GM23248 (cell line): ENCODE data around the gene COG5. TPM values are rescaled to one million over a fixed set of nuclear protein-coding genes. Genes with fewer than 3 reads are reported as not detected.
A peak's percentile ranks its signal among the peaks of the same experiment; 100 is the strongest.

Experiments used
- DNase-seq: peaks from one replicate; pipeline ENCODE4 v3.0.0-alpha.2; 2015
- H2AFZ ChIP-seq: fragments of 200-600 bp; sonication (generic); 2 replicates; pipeline ENCODE4 v1.6.1; 2016; ENCODE audit warnings: antibody characterized with exemption
- H3F3A ChIP-seq: fragments of 200-600 bp; sonication (generic); 2 replicates; pipeline ENCODE4 v1.6.1; 2016; ENCODE audit warnings: mild to moderate bottlenecking, antibody characterized with exemption, mixed run types; ENCODE audit not compliant: insufficient read depth
- H3K27ac ChIP-seq: fragments of 200-600 bp; sonication (generic); 2 replicates; pipeline ENCODE4 v1.5.1; 2016; ENCODE audit warnings: mild to moderate bottlenecking
- H3K27me3 ChIP-seq: fragments of 200-600 bp; sonication (generic); replicated peaks from 2 replicates; pipeline ENCODE4 v1.6.1; 2016; ENCODE audit warnings: mild to moderate bottlenecking; ENCODE audit not compliant: insufficient read depth
- H3K36me3 ChIP-seq: fragments of 200-600 bp; sonication (generic); 2 replicates; pipeline ENCODE4 v1.6.1; 2016; ENCODE audit warnings: low read depth, mild to moderate bottlenecking
- H3K4me1 ChIP-seq: fragments of 200-600 bp; sonication (generic); 2 replicates; pipeline ENCODE4 v1.6.1; 2016; ENCODE audit warnings: mild to moderate bottlenecking; ENCODE audit not compliant: insufficient read depth
- H3K4me2 ChIP-seq: fragments of 200-600 bp; sonication (generic); one replicate; pipeline ENCODE4 v1.6.1; 2016; ENCODE audit warnings: mild to moderate bottlenecking; ENCODE audit not compliant: unreplicated experiment
- H3K4me3 ChIP-seq: fragments of 200-600 bp; sonication (generic); 2 replicates; pipeline ENCODE4 v1.5.1; 2016; ENCODE audit warnings: mild to moderate bottlenecking
- H3K79me2 ChIP-seq: fragments of 200-600 bp; sonication (generic); 2 replicates; pipeline ENCODE4 v1.6.1; 2016; ENCODE audit warnings: mild to moderate bottlenecking; ENCODE audit not compliant: insufficient read depth
- H3K9ac ChIP-seq: fragments of 200-600 bp; sonication (generic); 2 replicates; pipeline ENCODE4 v1.6.1; 2016; ENCODE audit warnings: mild to moderate bottlenecking
- H3K9me2 ChIP-seq: fragments of 200-600 bp; sonication (generic); 2 replicates; pipeline ENCODE4 v1.6.1; 2016; ENCODE audit warnings: mixed run types, mild to moderate bottlenecking, moderate library complexity; ENCODE audit not compliant: insufficient read depth
- H3K9me3 ChIP-seq: fragments of 200-600 bp; sonication (generic); one replicate; pipeline ENCODE4 v1.6.1; 2017; ENCODE audit warnings: low read depth
- H4K20me1 ChIP-seq: fragments of 200-600 bp; sonication (generic); 2 replicates; pipeline ENCODE4 v1.6.0; 2016; ENCODE audit not compliant: insufficient read depth
- EZH2 ChIP-seq: fragments of 200-600 bp; sonication (generic); IDR thresholded peaks from 2 replicates; pipeline ENCODE4 v1.6.1; 2018; ENCODE audit warnings: antibody characterized with exemption, mild to moderate bottlenecking; ENCODE audit not compliant: insufficient read depth, poor library complexity, severe bottlenecking
- EZH2phosphoT487 ChIP-seq: fragments of 200-600 bp; sonication (generic); IDR thresholded peaks from 2 replicates; pipeline ENCODE4 v1.6.1; 2018; ENCODE audit warnings: antibody characterized with exemption, moderate library complexity, mild to moderate bottlenecking, low read depth; ENCODE audit not compliant: insufficient read depth
- WGBS, 2 experiments: methylation state at CpG; one replicate each; pipeline ENCODE4 v1.1.6; 2015 to 2017; ENCODE audit warnings: low lambda C conversion rate in 2 of 2, low coverage in 1 of 2; ENCODE audit errors: missing lambda C conversion rate in 2 of 2; 5-methylcytosine and 5-hydroxymethylcytosine counted together
- in situ Hi-C: fragments of 300-500 bp; cut with MboI; formaldehyde crosslinking; loops from 2 replicates; pipeline ENCODE4 v1.15.0; 2020
- polyA plus RNA-seq: library from polyadenylated mRNA; unstranded; fragments of >200 nt; fragmentation: Nextera tagmentation; extraction: Ambion mirVana; gene quantifications from 2 replicates; pipeline ENCODE4 v1.2.1, GENCODE V29; 2016
- total RNA-seq: library from RNA; depleted of rRNA; stranded (reverse); fragments of >200 nt; shearing (Covaris generic); gene quantifications from 2 replicates; pipeline ENCODE4 v1.2.3, GENCODE V29; 2014

Gene COG5
- total and polyA plus RNA-seq, 2 experiments from 2014 or later, result 20.7 to 26.0 TPM

- H3F3A ChIP-seq, result no peaks in the 10 kb centered on the region
- H3K9me3 ChIP-seq, result no peaks in the 10 kb centered on the region
- 0% methylated on average over 40 to 77 of the region's 89 CpGs for WGBS, 2 experiments
- DNase-seq, result peak; percentile 87
- H3K4me2 ChIP-seq, result peak within 1 kb of the TSS; percentile 96
- in situ Hi-C loops, result no loop called here
- peak within 1 kb of the TSS; percentile 94 for H3K9ac ChIP-seq
- peak within 1 kb of the TSS; percentile 98 for H3K4me3 ChIP-seq
- peak within 1 kb of the TSS; percentile 75 for H3K27ac ChIP-seq
- H3K36me3 ChIP-seq, result peaks cover 14% of the 10 kb centered on the region
- peaks cover 18% of the 10 kb centered on the region for H3K4me1 ChIP-seq
- TF ChIP-seq EZH2phosphoT487 (no peak), EZH2 (no peak)
- no peaks in the 10 kb centered on the region for H4K20me1 ChIP-seq
- H2AFZ ChIP-seq, result peak within 1 kb of the TSS; percentile 99
- H3K79me2 ChIP-seq, result peaks cover 67% of the 10 kb centered on the region
- no peaks in the 10 kb centered on the region for H3K27me3 ChIP-seq
- H3K9me2 ChIP-seq, result no peaks in the 10 kb centered on the region
These were observed 16.4 kb upstream of the COG5 start, which contains the start of gene BCAP29 for GRCh38 chr7:107579885-107580715. BCAP29 (plus strand) TSS chr7:107580246; CDS start chr7:107580773, 527 bp downstream.

- H2AFZ ChIP-seq, result peak overlapping the region; percentile 99
- H3K4me1 ChIP-seq, result peaks cover 18% of the 10 kb centered on the region
- no peaks in the 10 kb centered on the region for H3K9me2 ChIP-seq
- no peaks in the 10 kb centered on the region for H3K27me3 ChIP-seq
- H3K36me3 ChIP-seq, result peaks cover 15% of the 10 kb centered on the region
- H3K27ac ChIP-seq, result peak overlapping the region; percentile 75
- peak overlapping the region; percentile 98 for H3K4me3 ChIP-seq
- in situ Hi-C loops, result no loop called here
- H3K9me3 ChIP-seq, result no peaks in the 10 kb centered on the region
- peak overlapping the region; percentile 96 for H3K4me2 ChIP-seq
- WGBS, 2 experiments, result 1 to 2% methylated on average over 9 of the region's 9 CpGs
- no peak for TF ChIP-seq EZH2
- TF ChIP-seq EZH2phosphoT487, result no peak
- peak overlapping the region; percentile 94 for H3K9ac ChIP-seq
- H3K79me2 ChIP-seq, result peaks cover 61% of the 10 kb centered on the region
- H3F3A ChIP-seq, result no peaks in the 10 kb centered on the region
- H4K20me1 ChIP-seq, result no peaks in the 10 kb centered on the region
- DNase-seq, result no peak
These were observed 15.8 kb upstream of the COG5 start for GRCh38 chr7:107579554-107579884.

- Histone ChIP-seq H3K9me3 (no peaks in the 10 kb centered on the region), H3K27ac (no peak overlapping the region), H3K9ac (no peak overlapping the region), H3K4me3 (no peak overlapping the region), H3K27me3 (no peaks in the 10 kb centered on the region), H3K4me1 (no peaks in the 10 kb centered on the region), H3F3A (no peaks in the 10 kb centered on the region), H4K20me1 (no peaks in the 10 kb centered on the region), H3K4me2 (no peak overlapping the region), H3K79me2 (peaks cover 4% of the 10 kb centered on the region; the same call in 1 of the 2 replicates), H2AFZ (no peak overlapping the region), H3K9me2 (no peaks in the 10 kb centered on the region), H3K36me3 (0 out of 2 replicates have a peak, but pooled peaks cover 4% of the 10 kb centered on the region)
- in situ Hi-C loops, result no loop called here
- 96 to 97% methylated on average over 4 of the region's 4 CpGs for WGBS, 2 experiments
- DNase-seq, result no peak
- TF ChIP-seq EZH2phosphoT487 (no peak), EZH2 (no peak)
These were observed 9.8 kb upstream of the COG5 start for GRCh38 chr7:107573537-107573936.

- H3K4me1 ChIP-seq, result peaks cover 5% of the 10 kb centered on the region
- 0 out of 2 replicates have a peak, but pooled peaks cover 4% of the 10 kb centered on the region for H3K36me3 ChIP-seq
- no peak overlapping the region for H3K9ac ChIP-seq
- H3K9me2 ChIP-seq, result no peaks in the 10 kb centered on the region
- 100% methylated on average over 2 of the region's 2 CpGs for WGBS, 2 experiments
- TF ChIP-seq EZH2phosphoT487 (no peak), EZH2 (no peak)
- no peaks in the 10 kb centered on the region for H4K20me1 ChIP-seq
- peaks cover 2% of the 10 kb centered on the region; the same call in 1 of the 2 replicates for H3F3A ChIP-seq
- H3K27ac ChIP-seq, result no peak overlapping the region
- H3K4me2 ChIP-seq, result no peak overlapping the region
- DNase-seq, result no peak
- no peaks in the 10 kb centered on the region for H3K27me3 ChIP-seq
- in situ Hi-C loops, result no loop called here
- H3K9me3 ChIP-seq, result no peaks in the 10 kb centered on the region
- H3K79me2 ChIP-seq, result no peaks in the 10 kb centered on the region
- no peak overlapping the region for H3K4me3 ChIP-seq
- H2AFZ ChIP-seq, result no peak overlapping the region
These were observed 6.6 kb upstream of the COG5 start for GRCh38 chr7:107570298-107570697.
